K562 (cell line): ENCODE results near the gene NCAM2. TPM values are rescaled to one million over a fixed set of nuclear protein-coding genes. Genes with fewer than 3 reads are reported as not detected.

Experiments
- CTBP1 ChIP-seq: fragments of 450-650 bp; IDR thresholded peaks from 2 replicates; pipeline ENCODE4 v1.6.1; 2016; ENCODE audit warnings: borderline replicate concordance
- DMBX1 ChIP-seq: fragments of 250-450 bp; sonication (Bioruptor Pico); IDR thresholded peaks from 2 replicates; pipeline ENCODE4 v1.8.0; 2022; ENCODE audit warnings: inconsistent platforms, mild to moderate bottlenecking, moderate library complexity, borderline replicate concordance
- ELF1 ChIP-seq: fragments of 200-800 bp; sonication (Bioruptor generic); IDR thresholded peaks from 2 replicates; pipeline ENCODE4 v1.6.1; 2016; ENCODE audit warnings: missing genetic modification characterization, missing compliant biosample characterization
- ESRRA ChIP-seq: fragments of 450-650 bp; IDR thresholded peaks from 2 replicates; pipeline ENCODE4 v1.6.1; 2014; ENCODE audit warnings: low read depth, mild to moderate bottlenecking, moderate library complexity, borderline replicate concordance
- FOXO4 ChIP-seq: fragments of 450-650 bp; formaldehyde crosslinking; IDR thresholded peaks from 2 replicates; pipeline ENCODE4 v1.4.0; 2020; ENCODE audit warnings: mild to moderate bottlenecking, moderate library complexity
- GABPB2 ChIP-seq: fragments of 250-450 bp; sonication (Bioruptor Pico); conservative IDR thresholded peaks from 2 replicates; pipeline ENCODE4 v1.5.1; 2021; ENCODE audit warnings: mild to moderate bottlenecking
- KDM5B ChIP-seq: fragments of 200-600 bp; sonication (generic); IDR thresholded peaks from 2 replicates; pipeline ENCODE4 v1.6.1; 2012; ENCODE audit warnings: low read depth, mild to moderate bottlenecking, moderate library complexity, low read length, control low read depth, inconsistent platforms; ENCODE audit not compliant: insufficient replicate concordance
- MEF2A ChIP-seq: IDR thresholded peaks from 2 replicates; pipeline ENCODE4 v1.6.1; 2011; ENCODE audit warnings: low read depth, mild to moderate bottlenecking, low read length, moderate library complexity; ENCODE audit not compliant: control insufficient read depth
- MEIS2 ChIP-seq: fragments of 450-650 bp; IDR thresholded peaks from 2 replicates; pipeline ENCODE4 v1.6.1; 2014; ENCODE audit warnings: mild to moderate bottlenecking; ENCODE audit not compliant: partially characterized antibody
- NCOA6 ChIP-seq: fragments of 450-650 bp; IDR thresholded peaks from 2 replicates; pipeline ENCODE4 v1.6.1; 2017; ENCODE audit warnings: mild to moderate bottlenecking
- NR1H2 ChIP-seq: sonication (generic); formaldehyde crosslinking; IDR thresholded peaks from 2 replicates; pipeline ENCODE4 v1.4.0; 2020; ENCODE audit warnings: mild to moderate bottlenecking, missing genetic modification reagents
- RFX1 ChIP-seq: fragments of 450-650 bp; IDR thresholded peaks from 2 replicates; pipeline ENCODE4 v1.6.1; 2016; ENCODE audit warnings: mild to moderate bottlenecking, moderate library complexity
- TBL1XR1 ChIP-seq, 2 experiments: IDR thresholded peaks; 2 replicates each; pipeline ENCODE4 v1.6.1; 2012; ENCODE audit warnings: improper control_type of control experiment in 2 of 2, low read length in 2 of 2, mild to moderate bottlenecking in 1 of 2
- VEZF1 ChIP-seq: fragments of 200-800 bp; sonication (Bioruptor generic); IDR thresholded peaks from 2 replicates; pipeline ENCODE4 v1.6.1; 2017; ENCODE audit warnings: missing genetic modification characterization, missing compliant biosample characterization
- YY1 ChIP-seq, 3 experiments: IDR thresholded peaks; 2 replicates each; pipeline ENCODE4 v1.6.1; 2011; ENCODE audit warnings: low read length in 2 of 3, mild to moderate bottlenecking in 2 of 3, moderate library complexity in 2 of 3, borderline replicate concordance in 1 of 3, control low read depth in 1 of 3, low read depth in 1 of 3; ENCODE audit not compliant: insufficient read depth in 3 of 3, insufficient replicate concordance in 2 of 3, control insufficient read depth in 1 of 3, insufficient read length in 1 of 3; ENCODE audit errors: extremely low read depth in 1 of 3
- ZBTB1 ChIP-seq: sonication (generic); formaldehyde crosslinking; IDR thresholded peaks from 2 replicates; pipeline ENCODE4 v1.8.1; 2023; ENCODE audit warnings: missing genetic modification reagents, low read depth, mild to moderate bottlenecking, borderline replicate concordance
- ZNF609 ChIP-seq: sonication (generic); formaldehyde crosslinking; IDR thresholded peaks from 2 replicates; pipeline ENCODE4 v1.8.1; 2023; ENCODE audit warnings: missing genetic modification reagents, mild to moderate bottlenecking, borderline replicate concordance
- ZNF77 ChIP-seq: fragments of 250-450 bp; sonication (Bioruptor Pico); IDR thresholded peaks from 2 replicates; pipeline ENCODE4 v1.5.0; 2020
- polyA plus RNA-seq, 8 experiments: library from polyadenylated mRNA; depleted of rRNA in 4 of 8; stranded (reverse) in 5 of 8; unstranded in 3 of 8; fragments of >200 nt; fragmentation: Nextera tagmentation in 2 of 8; fragmentation: Illumina TruSeq in 1 of 8; extraction: Ambion mirVana in 2 of 8; extraction: Trizol in 1 of 8; gene quantifications; 2 replicates each; pipeline versions ENCODE4 v1.2.1 to v1.2.3, GENCODE V29; 2011 to 2014; ENCODE audit warnings: inconsistent platforms in 1 of 8, missing spikeins in 1 of 8
- total RNA-seq, 7 experiments: library from RNA; depleted of rRNA in 6 of 7; stranded (reverse); fragments of >200 nt in 6 of 7; fragmentation: Illumina TruSeq in 2 of 7; extraction: Trizol in 2 of 7; gene quantifications; 2 replicates each; pipeline versions ENCODE4 v1.2.1 to v1.2.3, GENCODE V29; 2011 to 2021; ENCODE audit warnings: low replicate concordance in 1 of 7

Gene NCAM2
- total and polyA plus RNA-seq, 9 of the 15 experiments (the other 6 are each of a cell fraction or from before 2014, with no cell fraction given) = 14.0 to 58.2 (median 27.8) TPM

GRCh38 chr21:21200103-21200938 is 202.1 kb downstream of the NCAM2 start (continued):
- TF ChIP-seq NCOA6 (no peak), FOXO4 (CRISPR knock-in tag) (no peak), RFX1 (no peak), NR1H2 (CRISPR knock-in tag) (no peak), ZNF77 (CRISPR knock-in tag) (no peak), ESRRA (no peak), MEF2A (no peak), ELF1 (tag) (0 out of 2 replicates have a peak, but pooled peaks have one; percentile 37), YY1 (IDR thresholded peaks at IDR 0.05; ENCODE audit: borderline replicate concordance in 1 of 3, control insufficient read depth in 1 of 3, extremely low read depth in 1 of 3, insufficient read depth in 3 of 3, insufficient read length in 1 of 3, insufficient replicate concordance in 2 of 3, low read depth in 1 of 3, low read length in 2 of 3) (no peak), ZBTB1 (CRISPR knock-in tag) (no peak), MEIS2 (peak; percentile 58), CTBP1 (0 out of 2 replicates have a peak, but pooled peaks have one; percentile 47), KDM5B (no peak), DMBX1 (CRISPR knock-in tag) (no peak), GABPB2 (no peak), TBL1XR1 (IDR thresholded peaks at IDR 0.05; ENCODE audit: low read length in 2 of 2) (peak in 1 of 2 experiments; percentile 80; a peak in 2 of 4 replicates), VEZF1 (peak; percentile 1; the same call in 1 of the 2 replicates), ZNF609 (CRISPR knock-in tag) (no peak)
